ENCODE measurements around the gene BATF. TPM values are rescaled to one million over a fixed set of nuclear protein-coding genes. Genes with fewer than 3 reads are reported as not detected.

Gene BATF
- total and polyA plus RNA-seq, 2 experiments from 2014 or later: 3.1 TPM; not detected in 1

- Histone ChIP-seq H3K36me3 (replicated peaks; ENCODE audit: insufficient read depth, low read depth) (no peaks in the 10 kb centered on the region), H3K4me2 (no peak overlapping the region), H3K9me3 (ENCODE audit: low read depth) (no peaks in the 10 kb centered on the region), H3K79me2 (no peaks in the 10 kb centered on the region), H3K4me1 (ENCODE audit: insufficient read depth) (no peaks in the 10 kb centered on the region), H3K9me2 (replicated peaks; ENCODE audit: insufficient read depth) (no peaks in the 10 kb centered on the region), H4K20me1 (ENCODE audit: insufficient read depth, poor library complexity, severe bottlenecking) (no peaks in the 10 kb centered on the region), H3K27me3 (no peaks in the 10 kb centered on the region), H3K27ac (no peak overlapping the region), H3K4me3 (no peak overlapping the region), H2AFZ (no peak overlapping the region)
- no peak for DNase-seq (ENCODE audit: low spot score)
- 82% methylated on average over 6 of the region's 6 CpGs for WGBS (ENCODE audit: low lambda C conversion rate, missing lambda C conversion rate)
- TF ChIP-seq, protein P1, sequence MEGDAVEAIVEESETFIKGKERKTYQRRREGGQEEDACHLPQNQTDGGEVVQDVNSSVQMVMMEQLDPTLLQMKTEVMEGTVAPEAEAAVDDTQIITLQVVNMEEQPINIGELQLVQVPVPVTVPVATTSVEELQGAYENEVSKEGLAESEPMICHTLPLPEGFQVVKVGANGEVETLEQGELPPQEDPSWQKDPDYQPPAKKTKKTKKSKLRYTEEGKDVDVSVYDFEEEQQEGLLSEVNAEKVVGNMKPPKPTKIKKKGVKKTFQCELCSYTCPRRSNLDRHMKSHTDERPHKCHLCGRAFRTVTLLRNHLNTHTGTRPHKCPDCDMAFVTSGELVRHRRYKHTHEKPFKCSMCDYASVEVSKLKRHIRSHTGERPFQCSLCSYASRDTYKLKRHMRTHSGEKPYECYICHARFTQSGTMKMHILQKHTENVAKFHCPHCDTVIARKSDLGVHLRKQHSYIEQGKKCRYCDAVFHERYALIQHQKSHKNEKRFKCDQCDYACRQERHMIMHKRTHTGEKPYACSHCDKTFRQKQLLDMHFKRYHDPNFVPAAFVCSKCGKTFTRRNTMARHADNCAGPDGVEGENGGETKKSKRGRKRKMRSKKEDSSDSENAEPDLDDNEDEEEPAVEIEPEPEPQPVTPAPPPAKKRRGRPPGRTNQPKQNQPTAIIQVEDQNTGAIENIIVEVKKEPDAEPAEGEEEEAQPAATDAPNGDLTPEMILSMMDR (IDR thresholded peaks at IDR 0.05; ENCODE audit: poor library complexity): no peak
- TF ChIP-seq EZH2 (IDR thresholded peaks at IDR 0.05; ENCODE audit: borderline replicate concordance) (no peak), EZH2phosphoT487 (IDR thresholded peaks at IDR 0.05; ENCODE audit: low read depth, severe bottlenecking, unreplicated experiment) (no peak)
Observed at GRCh38 chr14:75568791-75569190, 46.5 kb downstream of the BATF start.

DNA sequence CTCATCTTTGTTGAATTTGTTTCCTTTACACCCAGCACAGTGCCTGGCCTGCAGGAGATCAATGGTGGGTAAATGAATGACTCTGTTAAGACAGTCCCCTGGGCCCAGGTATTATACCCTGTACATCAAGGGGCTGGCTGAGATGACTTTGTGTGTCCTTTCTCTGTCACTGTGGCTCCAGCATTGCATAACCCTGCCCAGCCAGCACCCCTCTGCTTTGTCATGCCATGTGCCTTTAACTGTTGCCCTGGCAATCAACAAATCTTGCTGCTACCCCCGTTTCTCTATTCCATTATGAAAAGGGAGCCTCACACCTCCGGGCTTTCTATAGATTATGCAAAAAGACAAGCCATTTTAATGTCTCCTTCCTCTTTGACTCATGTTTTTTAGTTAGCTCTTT is 48.5 kb downstream of the BATF start:
- Histone ChIP-seq H3K27ac (no peak overlapping the region), H3K4me2 (no peak overlapping the region), H3K4me1 (ENCODE audit: insufficient read depth) (no peaks in the 10 kb centered on the region), H3K27me3 (no peaks in the 10 kb centered on the region), H4K20me1 (ENCODE audit: insufficient read depth, poor library complexity, severe bottlenecking) (no peaks in the 10 kb centered on the region), H3K4me3 (no peak overlapping the region), H3K9me2 (replicated peaks; ENCODE audit: insufficient read depth) (no peaks in the 10 kb centered on the region), H3K9me3 (ENCODE audit: low read depth) (no peaks in the 10 kb centered on the region), H3K36me3 (replicated peaks; ENCODE audit: insufficient read depth, low read depth) (no peaks in the 10 kb centered on the region), H3K79me2 (no peaks in the 10 kb centered on the region), H2AFZ (no peak overlapping the region)
- 57% methylated on average over 2 of the region's 2 CpGs for WGBS (ENCODE audit: low lambda C conversion rate, missing lambda C conversion rate)
- no peak for DNase-seq (ENCODE audit: low spot score)
- no peak for TF ChIP-seq EZH2phosphoT487 (IDR thresholded peaks at IDR 0.05; ENCODE audit: low read depth, severe bottlenecking, unreplicated experiment)
- TF ChIP-seq EZH2 (IDR thresholded peaks at IDR 0.05; ENCODE audit: borderline replicate concordance): no peak

- H3K36me3 ChIP-seq (replicated peaks; ENCODE audit: insufficient read depth, low read depth): no peaks in the 10 kb centered on the region
- 67% methylated on average over 6 of the region's 6 CpGs for WGBS (ENCODE audit: low lambda C conversion rate, missing lambda C conversion rate)
- no peaks in the 10 kb centered on the region for H3K9me3 ChIP-seq (ENCODE audit: low read depth)
- no peak overlapping the region for H3K4me3 ChIP-seq
- no peaks in the 10 kb centered on the region for H3K79me2 ChIP-seq
- no peaks in the 10 kb centered on the region for H4K20me1 ChIP-seq (ENCODE audit: insufficient read depth, poor library complexity, severe bottlenecking)
- no peak overlapping the region for H3K27ac ChIP-seq
- no peaks in the 10 kb centered on the region for H3K4me1 ChIP-seq (ENCODE audit: insufficient read depth)
- no peak for DNase-seq (ENCODE audit: low spot score)
- H3K4me2 ChIP-seq: no peak overlapping the region
- no peak overlapping the region for H2AFZ ChIP-seq
- TF ChIP-seq, protein P1 (IDR thresholded peaks at IDR 0.05; ENCODE audit: poor library complexity): no peak
- no peak for TF ChIP-seq EZH2 (IDR thresholded peaks at IDR 0.05; ENCODE audit: borderline replicate concordance)
- no peak for TF ChIP-seq EZH2phosphoT487 (IDR thresholded peaks at IDR 0.05; ENCODE audit: low read depth, severe bottlenecking, unreplicated experiment)
- no peaks in the 10 kb centered on the region for H3K9me2 ChIP-seq (replicated peaks; ENCODE audit: insufficient read depth)
- no peaks in the 10 kb centered on the region for H3K27me3 ChIP-seq
Observed at GRCh38 chr14:75572104-75572503, 49.8 kb downstream of the BATF start.

GRCh38 chr14:75577090-75577489 is 54.8 kb downstream of the BATF start:
- Histone ChIP-seq H3K27ac (no peak overlapping the region), H3K36me3 (replicated peaks; ENCODE audit: insufficient read depth, low read depth) (no peaks in the 10 kb centered on the region), H2AFZ (no peak overlapping the region), H3K9me2 (replicated peaks; ENCODE audit: insufficient read depth) (no peaks in the 10 kb centered on the region), H3K9me3 (ENCODE audit: low read depth) (no peaks in the 10 kb centered on the region), H3K79me2 (peaks cover 23% of the 10 kb centered on the region), H3K4me3 (no peak overlapping the region), H3K4me1 (ENCODE audit: insufficient read depth) (peaks cover 8% of the 10 kb centered on the region), H3K27me3 (no peaks in the 10 kb centered on the region), H3K4me2 (no peak overlapping the region), H4K20me1 (ENCODE audit: insufficient read depth, poor library complexity, severe bottlenecking) (no peaks in the 10 kb centered on the region)
- 72% methylated on average over 3 of the region's 3 CpGs for WGBS (ENCODE audit: low lambda C conversion rate, missing lambda C conversion rate)
- no peak for DNase-seq (ENCODE audit: low spot score)
- TF ChIP-seq EZH2 (IDR thresholded peaks at IDR 0.05; ENCODE audit: borderline replicate concordance): no peak
- TF ChIP-seq, protein P1 (IDR thresholded peaks at IDR 0.05; ENCODE audit: poor library complexity): no peak
